T-helper 1 cell (primary cell): ENCODE results near the gene STAG1.
"Not testable (repeated sequence)": the region's sequence is repeated elsewhere in the genome, so short reads cannot be mapped to it uniquely, and the experiment has no call there.

Experiments used
- DNase-seq, 5 donors: peaks; one replicate each; pipeline ENCODE4 v3.0.0-alpha.2; 2012 to 2020

STAG1 gene

DNA sequence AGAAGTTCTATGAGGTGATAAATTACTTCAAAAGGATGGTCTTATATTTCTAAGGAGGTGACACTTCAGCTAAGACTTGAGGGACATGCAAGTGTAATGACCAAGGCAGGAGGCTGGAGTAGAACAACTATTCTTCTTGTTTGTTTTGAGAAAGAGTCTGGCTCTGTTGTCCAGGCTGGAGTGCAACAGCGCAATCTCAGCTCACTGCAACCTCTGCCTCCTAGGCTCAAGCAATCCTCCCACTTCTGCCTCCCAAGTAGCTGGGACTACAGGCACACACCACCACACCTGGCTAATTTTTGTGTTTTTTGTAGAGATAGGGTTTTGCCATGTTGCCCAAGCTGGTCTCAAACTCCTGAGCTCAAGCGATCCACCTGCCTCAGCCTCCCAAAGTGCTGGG is 108.8 kb downstream of the STAG1 start:
- DNase-seq, result not testable (repeated sequence)

GRCh38 chr3:136642711-136643110 is 109.5 kb downstream of the STAG1 start:
- DNase-seq, result no peak

DNA sequence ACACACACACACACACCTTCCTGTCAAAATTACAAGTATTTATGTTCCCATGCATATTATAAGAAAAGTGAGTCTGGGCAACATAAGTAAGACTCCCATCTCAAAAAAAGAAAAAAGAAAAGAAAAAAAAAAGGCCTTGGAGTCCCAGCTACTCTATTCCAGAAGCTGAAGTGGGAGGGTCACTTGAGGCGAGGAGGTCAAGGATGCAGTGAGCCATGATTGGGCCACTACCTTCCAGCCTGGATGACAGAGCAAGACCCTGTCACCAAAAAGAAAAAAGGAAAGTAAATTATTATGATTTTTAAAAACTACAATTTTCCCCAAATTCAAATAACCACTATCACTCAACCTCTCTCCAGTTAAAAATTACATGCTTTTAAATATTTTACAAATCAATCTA is 113.1 kb downstream of the STAG1 start:
- no peak for DNase-seq

DNA sequence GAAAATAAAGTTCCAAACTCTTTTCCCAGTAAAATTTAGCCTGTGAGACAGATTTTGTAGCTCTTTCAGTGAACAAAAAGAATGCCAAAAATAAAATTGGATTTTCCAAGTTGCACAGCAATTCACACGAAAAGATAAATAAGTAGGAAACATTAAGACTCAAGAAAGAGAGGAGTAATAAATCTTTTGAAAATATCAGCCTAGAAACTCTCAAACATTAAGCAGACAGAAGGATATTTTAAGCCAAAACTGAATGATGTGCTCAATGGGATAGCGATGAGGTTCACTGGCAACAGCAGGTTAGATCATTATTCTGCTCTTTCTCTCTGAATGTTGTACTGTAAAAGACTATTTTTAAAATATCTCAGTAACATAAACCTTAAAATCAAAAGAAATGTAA is 115.0 kb downstream of the STAG1 start:
- DNase-seq, result no peak

- no peak for DNase-seq
Measured at GRCh38 chr3:136634821-136635220, 117.4 kb downstream of the STAG1 start.

DNA sequence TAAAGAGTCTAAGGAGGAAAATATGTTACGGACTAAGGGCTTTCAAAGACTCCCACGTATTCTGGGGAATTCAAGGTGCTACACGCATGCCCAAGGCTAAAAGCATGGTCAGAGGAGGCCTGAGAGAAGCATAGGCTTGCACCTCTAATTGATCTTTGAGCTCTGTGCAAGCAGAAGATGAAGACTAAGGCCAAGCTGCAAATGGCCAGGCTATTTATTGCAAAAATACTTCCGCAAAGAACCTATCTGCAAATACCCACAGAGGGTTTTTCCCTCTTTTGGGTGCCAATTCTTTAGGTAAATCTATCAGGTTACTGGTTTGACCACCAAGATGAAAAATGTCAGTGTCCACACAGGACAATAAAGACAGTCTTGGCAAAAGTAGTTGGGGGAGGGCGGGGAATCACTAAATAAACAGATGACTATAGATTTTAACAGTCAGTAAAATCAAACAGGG is 119.5 kb downstream of the STAG1 start:
- DNase-seq, result no peak

DNA sequence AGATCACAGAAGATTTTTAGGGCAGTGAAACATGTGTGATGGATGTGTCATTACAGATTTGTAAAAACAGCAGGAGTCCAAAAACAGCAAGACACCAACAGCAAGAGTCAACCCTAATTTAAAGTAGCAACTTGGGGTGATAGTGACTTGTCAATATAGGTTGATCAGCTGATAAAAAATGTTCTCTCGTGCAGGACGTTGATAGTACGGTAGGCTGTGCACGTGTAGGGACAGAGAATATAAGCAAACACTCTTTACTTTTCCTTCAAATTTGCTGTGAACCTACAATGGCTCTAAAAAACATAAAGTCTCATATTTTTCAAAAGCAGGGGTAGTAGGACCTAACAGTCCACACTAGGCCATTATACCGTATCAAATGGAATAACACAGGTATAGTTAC is 120.8 kb downstream of the STAG1 start:
- no peak for DNase-seq

DNA sequence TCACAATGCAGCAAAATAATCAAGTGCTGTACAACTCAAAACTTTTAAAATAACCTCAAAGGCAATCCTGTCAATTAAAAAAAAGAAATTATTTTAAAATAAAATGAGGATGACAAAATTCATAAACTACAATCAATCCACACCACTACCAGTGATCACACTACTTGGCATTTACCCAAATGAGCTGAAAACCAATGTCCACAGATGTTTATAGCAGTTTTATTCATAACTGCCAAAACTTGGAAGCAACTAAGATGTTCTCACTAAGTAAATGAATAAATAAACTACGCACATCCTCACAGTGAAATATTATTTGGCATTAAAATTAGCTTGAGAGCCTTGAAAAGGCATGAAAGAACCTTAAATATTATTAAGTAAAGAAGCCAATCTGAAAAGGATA is 121.3 kb downstream of the STAG1 start:
- DNase-seq, result no peak

GRCh38 chr3:136626493-136626892 is 125.7 kb downstream of the STAG1 start:
- no peak for DNase-seq

DNA sequence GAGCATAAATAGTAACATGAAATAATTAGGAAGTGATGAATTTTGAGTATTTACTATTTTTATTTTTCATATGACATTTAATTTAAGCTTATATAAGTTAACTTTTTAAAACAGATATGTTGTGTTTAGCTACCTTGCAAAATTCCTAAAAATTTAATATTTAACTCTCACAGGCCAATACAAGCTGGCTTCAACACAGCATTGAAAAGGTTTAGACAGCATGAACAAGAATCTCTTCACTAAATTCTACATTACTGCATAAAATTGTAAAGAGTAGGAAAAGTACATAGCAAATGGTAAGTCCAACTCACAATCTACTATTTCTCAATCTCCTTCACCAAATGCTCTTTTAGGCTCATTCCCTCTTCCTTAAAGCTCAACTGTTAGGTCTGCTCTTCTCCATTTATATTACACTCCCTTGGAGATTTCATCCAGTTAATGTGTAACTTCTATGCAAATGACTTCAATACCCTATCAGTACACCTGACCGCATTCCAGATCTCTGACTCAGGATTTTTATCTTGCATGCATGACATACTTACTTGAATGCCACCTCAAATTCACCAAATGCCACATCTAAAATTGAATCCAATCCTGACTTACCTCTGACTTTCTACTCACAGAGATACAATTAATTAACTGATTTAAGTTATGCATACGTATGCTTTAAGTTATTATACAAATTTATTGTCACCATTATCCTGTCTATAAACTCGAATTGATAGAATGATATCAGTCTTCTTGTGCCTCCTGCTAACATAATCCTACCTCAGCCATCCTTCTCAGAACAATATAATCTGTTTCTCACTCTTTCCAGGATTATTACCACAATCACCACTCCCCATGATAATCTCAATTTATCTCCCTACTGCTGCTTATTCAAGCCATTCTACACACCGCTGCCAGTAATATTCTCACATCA is 127.0 kb downstream of the STAG1 start:
- DNase-seq, result no peak

DNA sequence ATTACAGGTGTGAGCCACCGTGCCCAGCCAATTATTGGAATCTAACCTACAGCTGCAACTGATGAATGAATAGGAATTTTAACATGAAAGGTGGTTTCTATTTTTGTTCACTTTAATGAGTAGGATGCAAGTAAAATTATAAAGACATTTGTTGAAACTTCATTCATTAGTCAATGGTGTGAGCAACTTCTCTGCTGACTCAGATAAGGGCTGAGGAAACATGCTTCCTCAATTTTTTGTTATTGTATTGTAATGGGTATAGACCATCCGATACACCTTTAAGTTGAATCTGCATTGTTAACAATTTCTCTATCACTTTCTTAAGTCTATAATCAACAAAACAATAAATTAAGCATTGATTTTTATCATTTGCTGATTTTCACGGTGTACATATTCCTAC is 127.8 kb downstream of the STAG1 start:
- DNase-seq, result no peak

GRCh38 chr3:136621628-136622027 is 130.6 kb downstream of the STAG1 start:
- no peak for DNase-seq

GRCh38 chr3:136620436-136620835 is 131.7 kb downstream of the STAG1 start:
- no peak for DNase-seq

- not testable (repeated sequence) for DNase-seq
Measured at GRCh38 chr3:136617969-136618525, 134.1 kb downstream of the STAG1 start.

DNA sequence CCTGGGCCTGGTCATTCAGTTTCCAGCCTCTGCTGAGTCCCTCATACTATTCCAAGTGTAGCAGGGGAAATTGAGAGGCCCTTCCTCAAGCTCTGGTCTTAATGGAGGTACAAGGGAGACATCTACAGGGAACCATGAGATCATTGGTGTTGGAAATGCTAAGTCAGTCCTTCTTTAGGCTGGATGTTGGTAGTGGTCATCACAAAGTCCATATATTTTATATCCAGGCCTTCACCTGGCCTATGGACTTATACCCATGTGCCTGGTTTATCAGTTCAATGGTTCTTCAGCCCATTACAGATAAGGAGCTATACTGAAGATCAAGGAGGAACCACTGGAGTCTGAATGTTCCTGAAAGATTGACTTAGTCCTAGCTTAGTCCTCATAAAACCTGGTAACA is 135.0 kb downstream of the STAG1 start:
- no peak for DNase-seq

GRCh38 chr3:136612512-136612911 is 139.7 kb downstream of the STAG1 start:
- no peak for DNase-seq

DNA sequence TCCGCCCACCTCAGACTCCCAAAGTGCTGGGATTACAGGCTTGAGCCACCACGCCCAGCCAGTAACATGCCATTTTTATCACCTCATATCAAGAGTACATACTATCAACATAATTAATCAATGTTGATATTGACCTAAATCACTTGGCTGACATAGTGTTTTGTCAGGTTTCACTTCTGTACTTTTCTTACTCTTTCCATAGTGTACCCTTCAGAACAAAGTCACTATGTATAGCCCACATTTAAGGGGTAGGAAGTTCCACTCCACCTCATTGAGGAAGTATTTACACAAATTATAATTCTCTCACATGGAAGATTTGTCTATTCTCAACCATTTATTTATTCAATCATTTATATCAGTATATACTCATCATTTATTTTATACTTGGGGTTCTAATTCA is 145.2 kb downstream of the STAG1 start:
- DNase-seq, result no peak

GRCh38 chr3:136606216-136606615 is 146.0 kb downstream of the STAG1 start:
- DNase-seq, result not testable (repeated sequence)

GRCh38 chr3:136604961-136605360 is 147.2 kb downstream of the STAG1 start:
- no peak for DNase-seq

DNA sequence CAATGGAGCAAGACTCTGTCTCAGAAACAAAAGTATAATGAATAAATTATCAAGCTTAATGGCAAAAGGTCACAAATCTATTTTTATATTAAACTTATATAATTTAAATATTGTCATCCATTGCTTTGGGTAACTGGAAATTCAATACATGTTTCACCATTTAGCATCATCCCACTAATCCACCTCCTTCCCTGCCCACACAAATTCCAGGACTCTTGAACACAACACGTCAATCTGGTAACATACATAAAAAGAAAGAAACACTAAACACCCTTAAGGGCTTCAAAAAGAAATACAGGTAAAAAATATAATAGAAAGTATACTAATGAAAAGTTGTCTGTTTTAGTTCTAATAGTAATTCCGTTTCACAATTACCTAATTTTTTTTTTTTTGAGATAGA is 149.4 kb downstream of the STAG1 start:
- no peak for DNase-seq

GRCh38 chr3:136595913-136596697 is 156.1 kb downstream of the STAG1 start:
- DNase-seq, result no peak

GRCh38 chr3:136586580-136586979 is 165.6 kb downstream of the STAG1 start:
- DNase-seq, result no peak

GRCh38 chr3:136584728-136585127 is 167.4 kb downstream of the STAG1 start:
- no peak for DNase-seq

DNA sequence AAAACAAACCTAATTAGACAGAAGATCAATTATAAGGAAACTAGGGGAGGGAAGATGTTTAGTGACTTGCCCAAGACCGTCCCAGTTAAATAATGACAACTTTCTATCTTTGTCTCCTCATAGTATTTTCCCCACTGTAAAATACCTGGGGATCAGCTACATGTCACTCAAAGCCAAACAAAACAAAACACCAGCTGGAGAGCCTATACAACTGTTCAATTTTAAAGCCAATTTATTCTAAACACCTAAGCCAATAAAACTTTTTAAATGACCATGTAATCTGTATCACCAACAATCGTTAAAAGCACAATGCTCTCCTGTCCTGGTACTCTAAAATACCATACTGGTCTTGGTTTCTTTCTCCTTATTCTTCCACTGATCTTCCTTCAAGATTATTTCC is 168.4 kb downstream of the STAG1 start:
- no peak for DNase-seq
